ENCODE data around the gene STX3.

The STX3 gene

DNA sequence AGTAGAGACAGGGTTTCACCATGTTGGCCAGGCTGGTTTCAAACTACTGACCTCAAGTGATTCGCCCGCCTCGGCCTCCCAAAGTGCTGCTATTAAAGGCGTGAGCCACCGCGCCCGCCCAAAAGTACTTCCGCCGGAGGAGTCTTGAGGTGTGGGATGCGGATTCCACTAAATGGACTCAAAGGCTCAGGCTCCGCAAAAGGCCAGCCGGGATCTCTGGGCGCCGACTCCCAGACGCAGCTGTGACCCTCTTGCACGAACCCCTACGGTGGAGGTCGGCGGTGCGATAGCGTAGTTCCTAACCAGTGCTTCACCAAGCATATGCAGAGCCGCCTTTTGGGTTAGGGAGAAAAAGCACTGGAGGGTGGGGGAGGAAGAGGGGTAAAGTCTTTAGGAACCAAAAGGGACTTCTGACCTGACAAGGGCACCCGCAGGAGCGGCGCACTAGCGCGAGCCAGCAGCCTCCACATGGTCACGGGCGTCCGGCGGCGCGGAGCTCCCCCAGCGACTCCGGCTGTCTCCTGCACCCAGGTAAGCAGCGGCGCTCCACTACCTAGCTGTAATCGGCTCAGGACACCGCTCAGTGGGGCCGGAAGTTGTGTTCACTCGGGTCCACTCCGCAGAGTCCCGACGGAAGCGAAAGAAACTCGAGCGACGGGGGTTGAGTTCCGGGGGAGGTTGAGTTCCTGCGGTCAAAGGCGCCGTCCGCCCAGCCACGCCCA, 55.2 kb downstream of the STX3 start, which contains the start of gene MRPL16:
MRPL16 (minus strand) TSS at position 590 of the 722 bp plus-strand sequence; CDS start at position 470, 120 bp downstream.
- TF ChIP-seq, protein P1, sequence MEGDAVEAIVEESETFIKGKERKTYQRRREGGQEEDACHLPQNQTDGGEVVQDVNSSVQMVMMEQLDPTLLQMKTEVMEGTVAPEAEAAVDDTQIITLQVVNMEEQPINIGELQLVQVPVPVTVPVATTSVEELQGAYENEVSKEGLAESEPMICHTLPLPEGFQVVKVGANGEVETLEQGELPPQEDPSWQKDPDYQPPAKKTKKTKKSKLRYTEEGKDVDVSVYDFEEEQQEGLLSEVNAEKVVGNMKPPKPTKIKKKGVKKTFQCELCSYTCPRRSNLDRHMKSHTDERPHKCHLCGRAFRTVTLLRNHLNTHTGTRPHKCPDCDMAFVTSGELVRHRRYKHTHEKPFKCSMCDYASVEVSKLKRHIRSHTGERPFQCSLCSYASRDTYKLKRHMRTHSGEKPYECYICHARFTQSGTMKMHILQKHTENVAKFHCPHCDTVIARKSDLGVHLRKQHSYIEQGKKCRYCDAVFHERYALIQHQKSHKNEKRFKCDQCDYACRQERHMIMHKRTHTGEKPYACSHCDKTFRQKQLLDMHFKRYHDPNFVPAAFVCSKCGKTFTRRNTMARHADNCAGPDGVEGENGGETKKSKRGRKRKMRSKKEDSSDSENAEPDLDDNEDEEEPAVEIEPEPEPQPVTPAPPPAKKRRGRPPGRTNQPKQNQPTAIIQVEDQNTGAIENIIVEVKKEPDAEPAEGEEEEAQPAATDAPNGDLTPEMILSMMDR (IDR thresholded peaks at IDR 0.05) = peak; percentile 18; the same call in 1 of the 2 replicates

DNA sequence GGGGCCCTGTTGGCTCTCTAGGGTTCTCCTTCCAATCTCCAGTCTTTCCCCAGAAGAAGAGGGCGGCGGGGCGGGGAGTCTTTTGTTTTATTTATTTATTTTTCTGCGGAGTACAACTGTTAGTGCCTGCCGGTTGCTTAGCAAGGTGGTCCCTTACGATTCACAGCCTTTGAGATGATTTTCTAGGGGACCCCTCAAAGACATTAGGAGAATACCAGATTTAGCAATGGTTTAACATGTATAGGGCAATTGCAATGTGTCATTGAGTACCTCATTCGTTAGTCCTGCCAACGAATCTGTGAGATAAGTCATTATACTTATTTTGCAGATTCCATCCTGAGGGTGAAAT, 55.7 kb downstream of the STX3 start:
- TF ChIP-seq, protein P1 (IDR thresholded peaks at IDR 0.05) = no peak

DNA sequence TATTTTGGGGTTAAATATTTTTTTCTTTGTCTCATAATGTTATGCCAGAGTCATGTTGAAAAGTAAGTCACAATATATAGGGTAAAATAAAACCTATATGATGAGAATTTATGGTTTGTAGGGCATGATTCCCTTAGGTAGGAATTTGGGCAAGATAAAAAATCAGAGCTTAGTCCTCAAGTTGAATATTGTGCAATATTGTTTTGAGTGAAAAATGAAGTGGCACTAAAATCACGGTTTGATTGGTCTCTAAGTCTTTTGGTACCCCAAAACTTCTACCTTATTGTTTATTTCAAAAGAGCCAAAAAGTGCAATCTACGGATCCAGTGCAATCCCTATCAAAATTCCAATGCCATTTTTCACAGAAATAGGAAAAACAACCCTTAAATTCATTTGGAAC, 57.0 kb downstream of the STX3 start:
- TF ChIP-seq, protein P1 (IDR thresholded peaks at IDR 0.05) = no peak

DNA sequence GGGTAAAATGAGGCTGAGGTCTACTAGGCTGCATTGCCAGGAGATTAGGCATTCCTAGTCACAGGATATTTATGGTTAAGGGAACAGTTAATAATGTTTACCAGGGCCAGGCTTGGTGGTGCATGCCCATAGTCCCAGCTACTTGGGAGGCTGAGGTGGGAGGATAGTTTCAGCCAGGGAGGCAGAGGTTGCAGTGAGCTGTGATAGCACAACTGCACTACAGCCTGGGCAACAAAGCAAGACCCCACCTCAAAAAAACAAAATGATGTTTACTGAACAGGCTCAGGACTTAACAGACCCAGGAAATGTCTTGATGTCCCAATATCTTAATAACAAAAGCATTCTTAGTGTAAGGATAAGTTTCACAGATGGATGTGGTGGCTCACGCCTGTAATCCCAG, 58.2 kb downstream of the STX3 start:
- TF ChIP-seq, protein P1 (IDR thresholded peaks at IDR 0.05) = no peak

DNA sequence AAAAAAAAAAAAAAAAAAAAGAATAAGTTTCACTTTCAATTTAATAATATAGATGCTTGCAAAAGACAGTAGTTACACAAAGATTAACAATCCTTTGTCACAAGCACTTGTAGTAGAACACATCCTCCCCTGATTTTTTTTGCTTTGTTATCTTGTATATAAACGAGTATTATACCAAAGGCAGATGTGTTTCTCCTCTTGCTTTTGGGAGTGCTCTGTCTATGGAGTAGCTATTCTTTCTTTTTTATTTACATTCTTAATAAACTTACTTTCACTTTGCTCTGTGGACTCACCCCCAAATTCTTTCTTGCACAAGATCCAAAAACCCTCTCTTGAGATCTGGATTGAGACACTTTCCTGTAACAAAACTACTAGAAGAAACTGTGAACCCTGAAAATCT, 58.8 kb downstream of the STX3 start:
- TF ChIP-seq, protein P1 (IDR thresholded peaks at IDR 0.05) = no peak

DNA sequence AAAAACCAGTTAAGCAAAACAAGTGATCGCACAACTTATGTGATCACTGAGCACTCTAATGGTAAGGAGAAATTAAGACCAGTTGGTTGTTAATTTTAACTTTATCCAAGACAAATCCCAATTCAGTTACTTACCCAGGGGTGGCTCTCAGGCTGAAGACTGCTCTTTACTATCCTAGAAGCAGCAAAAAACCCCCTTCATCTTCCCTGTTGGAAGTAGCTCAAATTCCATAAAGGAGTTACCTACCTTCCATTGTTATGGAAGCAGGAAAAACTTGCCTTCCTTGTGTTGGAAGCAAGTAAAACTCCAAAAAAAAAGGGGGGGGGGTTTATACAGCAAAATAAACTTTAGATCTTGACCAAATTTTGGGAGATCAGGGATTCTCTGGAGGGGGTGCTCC, 60.6 kb downstream of the STX3 start:
- TF ChIP-seq, protein P1 (IDR thresholded peaks at IDR 0.05) = no peak

DNA sequence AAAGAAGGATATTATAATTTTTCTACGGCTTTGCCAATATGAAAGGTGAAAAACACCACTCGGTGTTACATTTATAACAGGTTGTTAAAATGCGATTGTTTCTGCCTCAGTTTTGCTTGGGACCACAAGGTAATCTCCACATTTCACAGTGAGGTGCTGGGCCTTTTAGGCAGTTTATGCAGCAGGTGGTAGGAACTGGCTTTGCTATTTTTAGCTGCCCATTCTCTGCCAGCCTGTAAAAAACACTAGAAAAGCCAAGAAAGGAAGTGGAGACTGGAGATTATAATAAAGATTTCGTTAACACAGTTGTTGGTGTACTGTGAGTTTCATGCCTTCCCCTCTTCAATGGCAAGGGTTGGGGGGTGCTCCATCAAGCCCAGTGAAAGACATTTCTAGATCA, 63.4 kb downstream of the STX3 start:
- TF ChIP-seq, protein P1 (IDR thresholded peaks at IDR 0.05) = no peak

Data from LNCAP (cell line).